Hematopoietic multipotent progenitor cell treated with erythropoietin and hydrocortisone succinate and interleukin-3 and kit ligand, for 4 days (in vitro differentiated cells): ENCODE measurements around the gene TRIAP1.
"Not testable (repeated sequence)": the region's sequence is repeated elsewhere in the genome, so short reads cannot be mapped to it uniquely, and the experiment has no call there.

Source experiments
- DNase-seq: peaks from one replicate; pipeline ENCODE4 v3.0.0-alpha.2; 2015

TRIAP1 gene

GRCh38 chr12:120468325-120468820 lies 22.2 kb upstream of the TRIAP1 start:
- DNase-seq = peak; percentile 59

DNA sequence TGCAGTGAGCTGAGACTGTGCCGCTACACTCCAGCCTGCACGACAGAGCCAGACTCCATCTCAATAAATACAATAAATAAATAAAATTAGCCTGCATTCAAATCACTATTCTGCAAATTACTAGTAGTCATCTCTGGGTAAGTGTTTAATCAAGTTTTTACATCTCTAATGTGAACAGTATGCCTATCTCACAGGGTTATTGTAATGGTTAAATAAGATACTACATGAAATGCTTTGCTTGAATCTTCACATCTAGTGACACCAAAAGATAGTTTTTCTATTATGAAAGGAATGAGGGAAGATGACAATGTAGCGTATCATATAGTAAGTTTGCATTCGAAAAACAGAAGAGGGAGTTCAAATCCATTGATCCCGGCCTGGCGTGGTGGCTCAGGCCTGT lies 21.3 kb upstream of the TRIAP1 start:
- DNase-seq = no peak

GRCh38 chr12:120466560-120467315 lies 20.6 kb upstream of the TRIAP1 start:
- DNase-seq = peak; percentile 83

- no peak for DNase-seq
Measured at GRCh38 chr12:120465756-120466155, 19.6 kb upstream of the TRIAP1 start.

DNA sequence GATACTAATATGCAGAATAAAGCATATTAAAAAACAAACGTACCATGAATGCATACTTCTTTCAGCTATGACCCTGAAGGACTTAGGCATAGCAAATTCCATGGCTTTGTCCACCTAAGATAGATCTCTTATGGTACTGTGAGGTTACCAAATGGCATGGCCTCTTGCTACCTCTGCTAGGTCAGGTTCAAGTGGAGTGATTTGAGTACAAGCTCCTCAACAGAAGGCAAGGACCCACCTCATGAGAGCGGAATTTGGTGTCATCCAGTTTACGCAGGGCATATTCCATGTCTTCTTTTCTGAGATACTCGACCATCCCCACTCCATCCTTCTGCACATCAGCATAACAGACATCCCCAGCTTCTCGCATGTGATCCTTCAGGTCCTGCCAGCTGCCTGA lies 17.5 kb upstream of the TRIAP1 start:
- no peak for DNase-seq

- no peak for DNase-seq
Measured at GRCh38 chr12:120462099-120462640, 16.0 kb upstream of the TRIAP1 start.

DNA sequence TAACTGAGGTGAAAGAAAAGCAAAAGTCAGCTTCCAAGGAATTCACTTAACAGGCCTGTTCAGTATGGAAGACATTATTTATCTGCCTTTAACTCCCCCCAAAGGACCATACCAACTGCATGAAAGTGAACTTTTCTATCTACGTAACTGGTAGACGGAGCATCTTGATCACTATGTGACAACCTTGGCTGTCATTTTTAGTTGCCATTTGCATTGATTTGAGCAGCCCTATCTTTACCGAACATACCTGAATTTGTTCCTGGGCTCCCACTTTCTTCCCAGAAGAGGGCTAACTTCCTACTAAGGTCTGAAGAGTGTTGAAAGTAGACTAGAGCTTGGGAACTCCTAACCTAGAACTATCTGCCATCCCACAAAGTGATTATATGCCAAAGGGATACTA lies 14.0 kb upstream of the TRIAP1 start:
- no peak for DNase-seq

GRCh38 chr12:120457133-120457532 lies 10.9 kb upstream of the TRIAP1 start:
- DNase-seq = peak; percentile 74

DNA sequence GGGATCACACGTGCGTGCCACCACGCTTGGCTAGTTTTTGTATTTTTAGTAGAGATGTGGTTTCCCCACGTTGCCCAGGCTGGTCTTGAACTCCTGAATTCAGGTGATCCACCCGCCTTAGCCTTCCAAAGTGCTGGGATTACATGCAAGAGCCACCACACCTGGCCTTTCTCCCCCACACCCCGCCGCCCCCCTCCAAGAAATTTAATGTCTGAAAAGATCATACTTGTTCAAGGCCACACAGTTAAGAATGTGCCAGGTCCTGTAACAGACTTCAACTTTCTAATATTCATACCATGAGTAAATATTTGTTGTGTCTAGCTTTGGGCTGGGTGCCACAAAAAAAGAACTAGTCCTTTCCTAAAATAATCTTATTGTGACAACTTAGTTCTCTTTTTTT lies 9.1 kb upstream of the TRIAP1 start:
- DNase-seq = no peak

- peak; percentile 76 for DNase-seq
Measured at GRCh38 chr12:120453977-120454376, 7.8 kb upstream of the TRIAP1 start.

DNA sequence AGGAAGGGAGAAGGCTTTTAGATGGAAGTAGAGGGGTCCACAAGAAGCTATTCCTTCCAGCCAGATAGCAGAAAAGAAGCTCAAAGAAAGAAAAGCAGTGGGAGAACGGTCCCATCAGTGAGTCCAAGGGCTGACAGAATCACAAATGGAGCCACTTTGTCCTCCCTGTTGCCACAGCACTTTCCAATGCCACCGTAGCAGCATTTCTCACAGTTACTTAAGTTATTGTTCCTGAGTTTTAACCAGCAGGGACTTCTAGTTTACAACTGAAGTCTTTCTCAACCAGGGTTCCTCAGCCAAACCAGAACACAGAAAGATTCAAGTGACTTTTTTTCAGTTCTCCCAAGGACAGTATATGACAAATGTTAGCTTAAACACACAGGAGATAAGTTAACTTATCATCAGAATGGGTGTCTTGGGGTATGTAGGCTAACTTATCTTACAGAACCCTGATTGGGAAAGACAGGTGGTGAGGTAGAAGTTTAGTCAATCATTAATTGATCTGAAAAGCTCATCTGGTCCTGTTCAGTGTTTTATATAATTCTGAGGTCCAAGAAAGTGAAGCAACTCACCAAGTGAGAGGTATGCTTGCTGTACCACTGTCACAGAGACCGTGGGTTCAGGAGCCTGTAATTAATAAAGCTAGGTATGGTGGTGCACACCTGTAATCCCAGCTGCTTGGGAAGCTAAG lies 7.0 kb upstream of the TRIAP1 start:
- DNase-seq = no peak

DNA sequence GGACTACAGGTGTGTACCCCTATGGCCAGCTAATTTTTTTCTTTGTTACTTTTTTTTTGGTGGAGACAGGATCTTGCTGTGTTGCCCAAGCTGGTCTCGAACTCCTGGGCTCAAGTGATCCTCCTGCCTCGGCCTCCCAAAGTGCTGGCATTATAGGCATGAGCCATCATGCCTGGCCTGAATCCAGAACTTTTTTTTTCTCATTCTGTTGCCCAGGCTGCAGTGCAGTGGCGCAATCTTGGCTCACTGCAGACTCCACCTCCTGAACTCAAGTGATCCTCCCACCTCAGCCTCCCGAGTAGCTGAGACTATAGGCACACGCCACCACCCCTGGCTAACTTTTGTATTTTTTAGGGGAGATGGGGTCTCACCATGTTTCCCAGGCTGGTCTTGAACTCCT lies 6.3 kb upstream of the TRIAP1 start:
- not testable (repeated sequence) for DNase-seq

DNA sequence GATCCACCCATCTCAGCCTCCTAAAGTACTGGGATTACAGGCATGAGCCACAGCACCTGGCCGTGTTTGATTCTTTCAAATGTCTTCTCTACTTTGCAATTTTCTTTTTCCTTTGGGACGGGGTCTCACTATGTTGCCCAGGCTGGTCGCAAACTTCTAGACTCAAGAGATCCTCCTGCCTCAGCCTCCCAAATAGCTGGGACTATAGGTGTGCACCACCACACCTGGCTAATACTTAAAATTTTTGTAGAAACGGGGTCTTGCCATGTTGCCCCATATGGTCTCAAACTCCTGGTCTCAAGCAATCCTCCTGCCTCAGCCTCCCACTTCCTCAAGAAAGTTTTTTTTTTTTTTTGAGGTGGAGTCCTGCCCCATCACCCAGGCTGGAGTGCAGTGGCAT lies 1.8 kb upstream of the TRIAP1 start:
- DNase-seq = no peak

DNA sequence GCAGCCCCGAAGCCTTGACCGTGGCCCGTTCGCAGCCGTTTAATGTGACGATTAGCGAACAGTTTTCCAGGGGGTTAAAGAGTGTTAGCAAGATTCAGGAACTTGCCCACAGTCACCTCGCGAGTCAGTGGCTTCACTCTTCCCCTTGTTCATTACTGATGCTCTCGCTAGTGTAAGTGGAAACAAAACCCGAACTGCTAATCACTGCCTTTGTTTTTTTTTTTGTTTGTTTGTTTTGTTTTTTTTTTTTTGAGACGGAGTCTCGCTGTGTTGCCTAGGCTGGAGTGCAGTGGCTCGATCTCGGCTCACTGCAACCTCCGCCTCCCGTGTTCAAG lies 627 bp upstream of the TRIAP1 start:
- not testable (repeated sequence) for DNase-seq

- DNase-seq = no peak
Measured at GRCh38 chr12:120444676-120445075, 1.5 kb downstream of the TRIAP1 start.

DNA sequence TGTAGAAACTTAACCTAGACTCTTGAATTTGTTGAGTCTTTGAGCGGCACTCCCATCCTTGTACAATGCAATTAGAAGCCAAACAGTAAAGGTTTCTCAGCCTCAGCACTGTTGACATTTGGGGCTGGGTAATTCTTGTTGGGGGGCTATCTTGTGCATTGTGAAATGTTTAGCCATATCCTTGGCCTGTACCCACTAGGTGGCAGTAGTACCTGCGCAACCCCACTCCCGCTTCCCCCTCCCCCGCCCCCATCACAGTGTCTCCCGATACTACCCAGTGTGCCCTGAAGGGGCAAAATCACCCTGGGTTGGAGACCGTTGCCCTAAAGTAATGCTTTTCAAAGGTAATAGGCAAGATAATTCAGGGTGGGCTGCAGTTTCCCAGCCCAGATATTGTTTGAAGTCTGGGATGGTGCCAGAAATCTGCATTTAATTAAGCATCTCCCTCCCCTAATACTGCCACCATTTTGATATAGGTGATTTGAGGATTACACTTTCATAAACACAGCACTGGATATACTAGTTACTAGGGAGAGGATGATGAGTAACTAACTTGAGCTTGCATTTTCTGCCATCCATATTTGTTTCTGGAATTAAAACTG lies 6.4 kb downstream of the TRIAP1 start:
- DNase-seq = peak; percentile 94

DNA sequence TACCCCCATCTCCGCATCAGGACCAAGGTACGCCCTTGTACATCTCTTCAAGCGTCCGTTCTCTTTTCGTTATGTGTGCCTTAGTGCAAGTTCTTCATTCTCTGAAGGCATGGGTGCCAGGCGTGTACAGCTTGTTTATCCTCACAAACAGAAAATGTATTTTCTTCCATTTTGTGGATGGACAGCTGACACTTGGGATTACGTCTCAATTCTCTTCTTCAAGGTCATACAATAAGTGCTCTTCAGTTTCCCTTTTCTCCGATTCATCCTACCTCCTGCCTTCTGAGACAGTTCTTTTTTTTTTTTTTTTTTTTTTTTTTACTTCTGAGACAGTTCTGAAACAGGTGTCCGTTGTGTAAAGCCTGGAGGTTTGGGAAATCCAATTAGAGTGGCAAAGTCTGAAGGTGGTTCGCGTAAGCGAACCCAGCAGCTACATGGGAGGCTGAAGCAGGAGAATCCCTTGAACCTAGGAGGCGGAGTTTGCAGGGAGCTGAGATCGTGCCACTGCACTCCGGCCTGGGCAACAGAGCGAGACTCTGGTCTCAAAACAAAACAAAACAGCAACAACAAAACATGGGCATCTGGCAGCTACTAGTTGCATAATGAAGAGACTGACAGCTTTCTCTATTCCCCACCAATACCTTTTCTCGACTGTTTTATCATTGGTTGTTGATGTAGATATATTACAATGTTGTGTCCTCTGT lies 7.5 kb downstream of the TRIAP1 start:
- DNase-seq = no peak

DNA sequence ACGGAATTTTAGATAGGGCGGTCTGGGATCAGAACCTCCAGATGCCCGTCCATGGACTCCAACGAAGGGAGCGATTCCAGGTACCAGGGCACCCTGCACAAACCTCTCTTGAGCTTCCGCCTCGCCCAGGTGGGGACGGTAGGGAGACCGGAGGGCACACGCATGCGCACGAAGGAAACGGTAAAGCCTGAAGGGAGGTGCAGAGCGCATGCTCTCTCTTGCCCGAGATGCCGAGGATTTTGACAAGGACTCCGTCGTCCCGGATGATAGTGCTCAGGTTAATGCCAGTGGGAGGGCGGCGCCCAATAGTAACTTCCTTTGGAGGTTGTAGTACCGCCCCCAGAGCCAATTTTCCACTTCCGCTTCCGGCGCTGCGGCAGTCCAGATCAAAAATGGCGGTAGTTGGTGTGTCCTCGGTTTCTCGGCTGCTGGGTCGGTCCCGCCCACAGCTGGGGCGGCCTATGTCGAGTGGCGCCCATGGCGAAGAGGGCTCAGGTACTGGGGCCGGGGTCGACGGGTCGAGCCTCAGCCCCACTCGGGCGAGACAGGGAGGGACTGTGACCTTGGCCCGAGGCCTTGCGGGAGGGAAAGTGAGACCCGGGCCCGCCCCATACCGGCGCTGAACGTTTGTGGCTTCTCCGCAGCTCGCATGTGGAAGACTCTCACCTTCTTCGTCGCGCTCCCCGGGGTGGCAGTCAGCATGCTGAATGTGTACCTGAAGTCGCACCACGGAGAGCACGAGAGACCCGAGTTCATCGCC lies 8.3 kb downstream of the TRIAP1 start, which contains the start of gene COX6A1:
COX6A1 (plus strand) TSS at position 379 of the 760 bp plus-strand sequence; CDS start at position 393, 14 bp downstream.
- DNase-seq = peak; percentile 100

- no peak for DNase-seq
Measured at GRCh38 chr12:120432772-120433525, 13.2 kb downstream of the TRIAP1 start.

GRCh38 chr12:120429368-120429767 lies 16.8 kb downstream of the TRIAP1 start:
- DNase-seq = no peak

DNA sequence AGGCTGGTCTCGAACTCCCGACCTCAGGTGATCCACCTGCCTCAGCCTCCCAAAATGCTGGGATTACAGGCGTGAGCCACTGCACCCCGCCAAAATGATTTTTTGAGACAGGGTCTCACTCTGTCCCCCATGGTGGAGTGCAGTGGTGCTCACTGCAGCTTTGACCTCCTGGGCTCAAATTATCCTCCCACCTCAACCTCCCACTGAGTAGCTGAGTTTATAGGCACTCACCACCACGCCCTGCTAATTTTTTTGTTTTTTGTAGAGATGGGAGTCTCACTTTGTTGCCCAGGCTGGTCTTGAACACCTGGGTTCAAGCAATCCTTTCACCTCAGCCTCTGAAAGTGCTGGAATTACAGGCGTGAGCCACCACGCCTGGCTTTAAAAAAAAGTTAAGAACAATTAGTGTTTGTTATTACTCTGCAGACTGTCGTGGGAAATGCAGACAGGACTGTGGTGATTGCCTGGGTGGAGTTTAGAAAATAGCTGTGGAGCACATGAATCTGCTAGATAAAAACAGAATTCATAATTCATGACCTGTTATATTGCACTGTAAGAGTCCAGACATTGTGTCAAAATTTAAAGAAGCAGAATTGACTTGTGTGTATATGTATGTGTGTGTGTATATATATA lies 17.5 kb downstream of the TRIAP1 start:
- DNase-seq = no peak
